GM19043 (cell line): ENCODE measurements around the gene GMFB.

ENCODE experiments used
- ATAC-seq: cut with Tn5 transposase; IDR thresholded peaks from one replicate; pipeline ENCODE4 v1.9.1; 2021; ENCODE audit warnings: low read depth; ENCODE audit not compliant: unreplicated experiment

The GMFB gene

GRCh38 chr14:54488646-54489317 is at the start of gene GMFB:
TSS of gene GMFB (minus strand) at chr14:54488980. CDS start at chr14:54488927, 53 bp downstream.
- ATAC-seq = peak; percentile 85

GRCh38 chr14:54538055-54538454 is 49.3 kb upstream of the GMFB start:
- ATAC-seq = no peak

- ATAC-seq = no peak
Observed at GRCh38 chr14:54537651-54538050, 48.9 kb upstream of the GMFB start.

GRCh38 chr14:54535646-54536045 is 46.9 kb upstream of the GMFB start:
- ATAC-seq = no peak

- ATAC-seq = no peak
Observed at GRCh38 chr14:54535126-54535525, 46.3 kb upstream of the GMFB start.

- ATAC-seq = peak; percentile 26
Observed at GRCh38 chr14:54533100-54533499, 44.3 kb upstream of the GMFB start.

GRCh38 chr14:54532111-54533012 is 43.6 kb upstream of the GMFB start:
- ATAC-seq = peak; percentile 92

GRCh38 chr14:54529811-54530210 is 41.0 kb upstream of the GMFB start:
- ATAC-seq = no peak

- ATAC-seq = no peak
Observed at GRCh38 chr14:54528973-54529372, 40.2 kb upstream of the GMFB start.

- ATAC-seq = no peak
Observed at GRCh38 chr14:54524410-54524809, 35.6 kb upstream of the GMFB start.

- no peak for ATAC-seq
Observed at GRCh38 chr14:54516709-54517108, 27.9 kb upstream of the GMFB start.

GRCh38 chr14:54515670-54516069 is 26.9 kb upstream of the GMFB start:
- no peak for ATAC-seq

- no peak for ATAC-seq
Observed at GRCh38 chr14:54512393-54512792, 23.6 kb upstream of the GMFB start.

- ATAC-seq = peak; percentile 94
Observed at GRCh38 chr14:54509546-54510501, 21.0 kb upstream of the GMFB start, which contains the start of gene CGRRF1. TSS of gene CGRRF1 (plus strand) at chr14:54509906. CDS start at chr14:54509960, 54 bp downstream.

- ATAC-seq = no peak
Observed at GRCh38 chr14:54503486-54503885, 14.7 kb upstream of the GMFB start.

- no peak for ATAC-seq
Observed at GRCh38 chr14:54502602-54503001, 13.8 kb upstream of the GMFB start.

- no peak for ATAC-seq
Observed at GRCh38 chr14:54501480-54501879, 12.7 kb upstream of the GMFB start.

GRCh38 chr14:54500744-54501143 is 12.0 kb upstream of the GMFB start:
- ATAC-seq = no peak

- no peak for ATAC-seq
Observed at GRCh38 chr14:54498579-54498978, 9.8 kb upstream of the GMFB start.

GRCh38 chr14:54498095-54498531 is 9.3 kb upstream of the GMFB start:
- no peak for ATAC-seq
